Mesendoderm (in vitro differentiated cells): ENCODE results near the gene ABL1.

Experiments used
- DNase-seq: peaks from one replicate; pipeline ENCODE4 v3.0.0; 2013
- H2AK5ac ChIP-seq: 2 replicates; pipeline ENCODE4 v1.6.1; 2013; ENCODE audit warnings: low read length, inconsistent platforms
- H2BK120ac ChIP-seq: 2 replicates; pipeline ENCODE4 v1.6.1; 2013; ENCODE audit warnings: low read depth, mild to moderate bottlenecking, low read length, moderate library complexity, mixed read lengths
- H2BK15ac ChIP-seq: replicated peaks from 2 replicates; pipeline ENCODE4 v1.6.1; 2013; ENCODE audit warnings: low read depth, mild to moderate bottlenecking, moderate library complexity
- H2BK5ac ChIP-seq: 2 replicates; pipeline ENCODE4 v1.6.1; 2013; ENCODE audit warnings: low read length, inconsistent platforms
- H3K18ac ChIP-seq: 2 replicates; pipeline ENCODE4 v1.6.1; 2013; ENCODE audit warnings: mild to moderate bottlenecking, low read length, mixed read lengths
- H3K23ac ChIP-seq: one replicate; pipeline ENCODE4 v1.6.1; 2013; ENCODE audit warnings: low read length
- H3K27ac ChIP-seq: 2 replicates; pipeline ENCODE4 v1.5.1; 2013; ENCODE audit warnings: low read depth, mild to moderate bottlenecking, inconsistent platforms, low read length, moderate library complexity
- H3K27me3 ChIP-seq: 2 replicates; pipeline ENCODE4 v1.6.1; 2013; ENCODE audit warnings: low read length, control low read depth, mild to moderate bottlenecking, inconsistent platforms; ENCODE audit not compliant: insufficient read depth, poor library complexity
- H3K36me3 ChIP-seq: 2 replicates; pipeline ENCODE4 v1.6.1; 2013; ENCODE audit warnings: low read length, inconsistent platforms; ENCODE audit not compliant: control insufficient read depth, insufficient read depth
- H3K4ac ChIP-seq: one replicate; pipeline ENCODE4 v1.6.1; 2013; ENCODE audit warnings: low read depth, mild to moderate bottlenecking, low read length, moderate library complexity
- H3K4me1 ChIP-seq: 2 replicates; pipeline ENCODE4 v1.6.1; 2013; ENCODE audit warnings: low read depth, low read length, inconsistent platforms; ENCODE audit not compliant: control insufficient read depth
- H3K4me2 ChIP-seq: 2 replicates; pipeline ENCODE4 v1.6.1; 2013; ENCODE audit warnings: low read length
- H3K4me3 ChIP-seq: 2 replicates; pipeline ENCODE4 v1.5.1; 2013; ENCODE audit warnings: mild to moderate bottlenecking, low read length
- H3K56ac ChIP-seq: one replicate; pipeline ENCODE4 v1.6.1; 2013; ENCODE audit warnings: low read length
- H3K79me1 ChIP-seq: 2 replicates; pipeline ENCODE4 v1.6.1; 2013; ENCODE audit warnings: low read length, inconsistent platforms
- H3K79me2 ChIP-seq: 2 replicates; pipeline ENCODE4 v1.6.1; 2013; ENCODE audit warnings: mild to moderate bottlenecking, low read length; ENCODE audit not compliant: control insufficient read depth, insufficient read depth
- H3K9ac ChIP-seq: 2 replicates; pipeline ENCODE4 v1.6.1; 2013; ENCODE audit warnings: low read length, inconsistent platforms
- H4K5ac ChIP-seq: one replicate; pipeline ENCODE4 v1.6.1; 2013; ENCODE audit warnings: low read length
- H4K8ac ChIP-seq: one replicate; pipeline ENCODE4 v1.6.1; 2013; ENCODE audit warnings: low read depth, mild to moderate bottlenecking, control low read depth, low read length, moderate library complexity
- WGBS: extraction: QIAGEN DNeasy Blood & Tissue Kit; methylation state at CpG from one replicate; pipeline ENCODE4 v1.1.7; 2013; ENCODE audit warnings: low lambda C conversion rate, missing lambda C conversion rate; ENCODE audit not compliant: insufficient coverage; ENCODE audit errors: extremely low coverage; 5-methylcytosine and 5-hydroxymethylcytosine counted together

Gene ABL1

GRCh38 chr9:130862747-130863146 is 27.7 kb downstream of the ABL1 start:
- Histone ChIP-seq H2BK5ac (no peak overlapping the region), H3K23ac (no peak overlapping the region), H3K79me2 (peaks cover 17% of the 10 kb centered on the region), H2BK15ac (no peak overlapping the region), H2BK120ac (no peak overlapping the region), H3K4me1 (peaks cover under 1% of the 10 kb centered on the region), H3K27me3 (no peaks in the 10 kb centered on the region), H2AK5ac (no peak overlapping the region), H3K36me3 (peaks cover 5% of the 10 kb centered on the region), H3K56ac (no peak overlapping the region), H4K8ac (no peak overlapping the region), H3K79me1 (peaks cover 25% of the 10 kb centered on the region), H3K9ac (no peak overlapping the region), H3K4me3 (no peak overlapping the region), H4K5ac (no peak overlapping the region), H3K4ac (no peak overlapping the region), H3K4me2 (no peak overlapping the region), H3K18ac (no peak overlapping the region), H3K27ac (no peak overlapping the region)
- no CpG with 5 or more reads among the region's 23 CpGs for WGBS
- no peak for DNase-seq

GRCh38 chr9:130864541-130864940 is 29.5 kb downstream of the ABL1 start:
- Histone ChIP-seq H4K5ac (no peak overlapping the region), H3K23ac (no peak overlapping the region), H3K79me2 (peaks cover 17% of the 10 kb centered on the region), H4K8ac (no peak overlapping the region), H3K4ac (no peak overlapping the region), H3K9ac (no peak overlapping the region), H2AK5ac (no peak overlapping the region), H3K4me1 (no peaks in the 10 kb centered on the region), H3K27ac (no peak overlapping the region), H3K4me2 (no peak overlapping the region), H3K79me1 (peaks cover 26% of the 10 kb centered on the region), H2BK15ac (no peak overlapping the region), H2BK120ac (no peak overlapping the region), H3K36me3 (peaks cover 4% of the 10 kb centered on the region), H2BK5ac (no peak overlapping the region), H3K18ac (no peak overlapping the region), H3K27me3 (no peaks in the 10 kb centered on the region), H3K56ac (no peak overlapping the region), H3K4me3 (no peak overlapping the region)
- no CpG with 5 or more reads among the region's 6 CpGs for WGBS
- DNase-seq, result no peak

GRCh38 chr9:130865921-130866320 is 30.9 kb downstream of the ABL1 start:
- Histone ChIP-seq H3K4ac (no peak overlapping the region), H3K27me3 (no peaks in the 10 kb centered on the region), H3K27ac (no peak overlapping the region), H2BK15ac (no peak overlapping the region), H3K79me2 (peaks cover 12% of the 10 kb centered on the region), H3K9ac (no peak overlapping the region), H4K8ac (no peak overlapping the region), H2AK5ac (no peak overlapping the region), H3K36me3 (peaks cover 3% of the 10 kb centered on the region), H3K79me1 (peaks cover 19% of the 10 kb centered on the region), H3K4me1 (no peaks in the 10 kb centered on the region), H3K4me3 (no peak overlapping the region), H2BK120ac (no peak overlapping the region), H2BK5ac (no peak overlapping the region), H4K5ac (no peak overlapping the region), H3K18ac (no peak overlapping the region), H3K56ac (no peak overlapping the region), H3K23ac (no peak overlapping the region), H3K4me2 (no peak overlapping the region)
- no peak for DNase-seq
- no CpG with 5 or more reads among the region's 3 CpGs for WGBS

- Histone ChIP-seq H3K27me3 (no peaks in the 10 kb centered on the region), H2BK15ac (no peak overlapping the region), H3K9ac (no peak overlapping the region), H2AK5ac (no peak overlapping the region), H3K79me1 (peaks cover 21% of the 10 kb centered on the region), H3K79me2 (peaks cover 10% of the 10 kb centered on the region), H3K4me3 (no peak overlapping the region), H3K4me2 (no peak overlapping the region), H2BK5ac (no peak overlapping the region), H3K23ac (no peak overlapping the region), H4K8ac (no peak overlapping the region), H3K56ac (no peak overlapping the region), H2BK120ac (no peak overlapping the region), H3K4me1 (no peaks in the 10 kb centered on the region), H3K36me3 (peaks cover 3% of the 10 kb centered on the region), H3K18ac (no peak overlapping the region), H3K4ac (no peak overlapping the region), H3K27ac (no peak overlapping the region), H4K5ac (no peak overlapping the region)
- DNase-seq, result peak; percentile 98
- no CpG with 5 or more reads among the region's 4 CpGs for WGBS
Observed at GRCh38 chr9:130866474-130866965, 31.5 kb downstream of the ABL1 start.

- peaks cover 4% of the 10 kb centered on the region for H3K36me3 ChIP-seq
- no peak overlapping the region for H3K23ac ChIP-seq
- H3K79me2 ChIP-seq, result peaks cover 9% of the 10 kb centered on the region
- H3K4me1 ChIP-seq, result no peaks in the 10 kb centered on the region
- H3K27me3 ChIP-seq, result no peaks in the 10 kb centered on the region
- H3K79me1 ChIP-seq, result peaks cover 21% of the 10 kb centered on the region
- H2BK5ac ChIP-seq, result no peak overlapping the region
- no peak overlapping the region for H3K4ac ChIP-seq
- DNase-seq, result no peak
- no peak overlapping the region for H2BK120ac ChIP-seq
- no peak overlapping the region for H3K9ac ChIP-seq
- no peak overlapping the region for H3K18ac ChIP-seq
- H2AK5ac ChIP-seq, result no peak overlapping the region
- H3K4me3 ChIP-seq, result no peak overlapping the region
- WGBS, result no CpG with 5 or more reads among the region's 9 CpGs
- no peak overlapping the region for H3K27ac ChIP-seq
- no peak overlapping the region for H2BK15ac ChIP-seq
- H3K4me2 ChIP-seq, result no peak overlapping the region
- no peak overlapping the region for H4K8ac ChIP-seq
- H4K5ac ChIP-seq, result no peak overlapping the region
- H3K56ac ChIP-seq, result no peak overlapping the region
Observed at GRCh38 chr9:130867556-130867955, 32.5 kb downstream of the ABL1 start.

GRCh38 chr9:130868230-130868629 is 33.2 kb downstream of the ABL1 start:
- H3K79me1 ChIP-seq, result peaks cover 19% of the 10 kb centered on the region
- peaks cover 9% of the 10 kb centered on the region for H3K79me2 ChIP-seq
- H3K4me3 ChIP-seq, result no peak overlapping the region
- H2AK5ac ChIP-seq, result no peak overlapping the region
- H2BK5ac ChIP-seq, result no peak overlapping the region
- no peaks in the 10 kb centered on the region for H3K27me3 ChIP-seq
- H3K36me3 ChIP-seq, result peaks cover 3% of the 10 kb centered on the region
- H3K4me2 ChIP-seq, result no peak overlapping the region
- no peak overlapping the region for H4K5ac ChIP-seq
- no peak overlapping the region for H3K56ac ChIP-seq
- peak; percentile 82 for DNase-seq
- no CpG with 5 or more reads among the region's 3 CpGs for WGBS
- no peak overlapping the region for H2BK120ac ChIP-seq
- no peak overlapping the region for H3K4ac ChIP-seq
- H3K18ac ChIP-seq, result no peak overlapping the region
- H3K9ac ChIP-seq, result no peak overlapping the region
- no peak overlapping the region for H3K27ac ChIP-seq
- H4K8ac ChIP-seq, result no peak overlapping the region
- no peak overlapping the region for H3K23ac ChIP-seq
- H2BK15ac ChIP-seq, result no peak overlapping the region
- no peaks in the 10 kb centered on the region for H3K4me1 ChIP-seq
